Activated naive CD8-positive, alpha-beta T cell (primary cell): ENCODE results near the gene SIX2.
A peak's percentile ranks its signal among the peaks of the same experiment; 100 is the strongest.

Experiments used
- H3K27ac Mint-ChIP-seq: one replicate; pipeline ENCODE4 v1.8.0; 2021; ENCODE audit warnings: mixed read lengths
- H3K27me3 Mint-ChIP-seq: one replicate; pipeline ENCODE4 v1.8.0; 2021; ENCODE audit warnings: mixed read lengths
- H3K36me3 Mint-ChIP-seq: one replicate; pipeline ENCODE4 v1.8.0; 2021; ENCODE audit warnings: mixed read lengths
- H3K4me1 Mint-ChIP-seq: one replicate; pipeline ENCODE4 v1.8.0; 2021; ENCODE audit warnings: low read depth, mixed read lengths
- H3K4me3 Mint-ChIP-seq: one replicate; pipeline ENCODE4 v1.8.0; 2021; ENCODE audit warnings: mild to moderate bottlenecking, mixed read lengths
- H3K9me3 Mint-ChIP-seq: one replicate; pipeline ENCODE4 v1.8.0; 2021; ENCODE audit warnings: low read depth, mixed read lengths

The SIX2 gene

GRCh38 chr2:45030553-45030952 is 21.3 kb upstream of the SIX2 start:
- H3K4me1 Mint-ChIP-seq: no peaks in the 10 kb centered on the region
- H3K9me3 Mint-ChIP-seq: no peaks in the 10 kb centered on the region
- H3K27me3 Mint-ChIP-seq: peaks cover 8% of the 10 kb centered on the region
- H3K27ac Mint-ChIP-seq: no peak overlapping the region
- no peaks in the 10 kb centered on the region for H3K36me3 Mint-ChIP-seq
- H3K4me3 Mint-ChIP-seq: no peak overlapping the region

DNA sequence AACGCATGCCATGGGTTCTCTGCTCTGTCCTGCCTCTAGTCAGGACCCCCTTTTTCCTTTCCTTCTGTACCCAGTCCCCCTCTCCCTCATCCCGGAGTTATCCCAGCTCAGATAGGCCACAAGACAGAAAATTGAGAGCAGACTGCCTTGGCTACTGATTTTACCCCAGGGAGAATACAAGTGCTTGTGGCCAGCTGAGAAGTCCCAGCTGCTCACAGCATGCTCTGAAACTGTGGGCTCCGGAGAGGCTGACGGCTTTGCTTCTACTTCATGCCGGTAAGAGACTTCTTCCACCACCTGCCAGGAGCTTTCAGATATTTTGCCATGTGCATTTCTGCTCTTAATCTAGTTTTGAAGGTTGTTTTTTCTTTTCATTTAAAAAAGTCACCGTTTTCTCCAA is 20.0 kb upstream of the SIX2 start:
- Mint-ChIP-seq H3K27me3 (peaks cover 12% of the 10 kb centered on the region), H3K36me3 (no peaks in the 10 kb centered on the region), H3K9me3 (no peaks in the 10 kb centered on the region)

GRCh38 chr2:45028276-45028675 is 19.0 kb upstream of the SIX2 start:
- Mint-ChIP-seq H3K9me3 (no peaks in the 10 kb centered on the region), H3K27ac (no peak overlapping the region), H3K4me1 (no peaks in the 10 kb centered on the region), H3K36me3 (no peaks in the 10 kb centered on the region), H3K4me3 (no peak overlapping the region), H3K27me3 (peaks cover 12% of the 10 kb centered on the region)

More for the DNA sequence above, 20.0 kb upstream of the SIX2 start:
- Mint-ChIP-seq H3K4me3 (no peak overlapping the region), H3K4me1 (no peaks in the 10 kb centered on the region), H3K27ac (no peak overlapping the region)

DNA sequence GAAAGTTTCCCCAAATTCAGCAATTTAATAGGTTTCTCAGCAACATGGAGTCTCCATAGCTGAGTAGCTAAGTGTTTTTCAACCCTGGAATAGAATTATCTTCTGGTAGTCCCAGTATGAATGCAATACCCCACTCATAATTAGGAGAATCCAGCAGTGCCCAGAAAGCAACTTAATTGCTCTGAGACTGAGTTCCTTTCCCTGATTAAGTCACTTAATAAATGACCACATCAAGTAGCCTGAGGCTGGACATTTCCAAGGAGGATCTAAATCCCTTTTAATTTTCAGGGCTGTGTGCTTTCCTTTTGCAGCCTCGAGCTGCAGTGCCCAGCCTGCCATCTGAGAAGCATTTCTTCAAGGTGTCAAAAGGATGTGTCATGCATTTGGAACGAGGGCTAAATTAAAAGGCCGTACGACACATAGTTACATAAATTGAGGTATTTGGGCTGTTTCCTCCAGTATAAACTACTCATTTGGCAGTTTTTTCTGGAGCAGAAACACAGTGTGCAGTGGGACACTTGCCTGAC is 17.7 kb upstream of the SIX2 start:
- no peaks in the 10 kb centered on the region for H3K9me3 Mint-ChIP-seq
- H3K27me3 Mint-ChIP-seq: peaks cover 15% of the 10 kb centered on the region
- H3K4me1 Mint-ChIP-seq: no peaks in the 10 kb centered on the region
- no peak overlapping the region for H3K27ac Mint-ChIP-seq
- H3K4me3 Mint-ChIP-seq: no peak overlapping the region
- H3K36me3 Mint-ChIP-seq: no peaks in the 10 kb centered on the region

GRCh38 chr2:45024600-45025291 is 15.5 kb upstream of the SIX2 start:
- H3K9me3 Mint-ChIP-seq: no peaks in the 10 kb centered on the region
- no peak overlapping the region for H3K4me3 Mint-ChIP-seq
- peaks cover 14% of the 10 kb centered on the region for H3K27me3 Mint-ChIP-seq
- H3K27ac Mint-ChIP-seq: no peak overlapping the region
- no peaks in the 10 kb centered on the region for H3K36me3 Mint-ChIP-seq
- H3K4me1 Mint-ChIP-seq: no peaks in the 10 kb centered on the region

DNA sequence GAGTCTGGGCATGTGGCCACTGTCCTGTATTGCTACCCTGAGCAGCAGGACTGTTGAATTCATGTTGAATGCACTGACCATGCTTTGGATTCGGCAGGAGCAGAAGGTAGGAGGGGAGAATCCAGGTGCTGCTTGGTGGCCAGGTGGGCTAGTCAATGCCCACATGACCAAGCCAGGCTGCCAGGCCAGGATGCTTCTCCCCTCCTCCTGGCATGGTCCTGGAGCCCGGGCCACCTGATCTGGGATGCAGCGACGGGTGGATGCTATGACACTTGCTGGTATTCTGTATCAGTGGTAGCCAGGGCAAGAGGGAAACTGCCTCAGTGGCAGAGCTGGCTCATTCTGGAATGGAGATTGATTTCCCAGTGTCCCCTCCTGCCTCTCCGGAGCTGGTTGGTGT is 14.8 kb upstream of the SIX2 start:
- no peak overlapping the region for H3K27ac Mint-ChIP-seq
- H3K4me3 Mint-ChIP-seq: no peak overlapping the region
- H3K9me3 Mint-ChIP-seq: no peaks in the 10 kb centered on the region
- no peaks in the 10 kb centered on the region for H3K4me1 Mint-ChIP-seq
- H3K27me3 Mint-ChIP-seq: peaks cover 16% of the 10 kb centered on the region
- no peaks in the 10 kb centered on the region for H3K36me3 Mint-ChIP-seq

DNA sequence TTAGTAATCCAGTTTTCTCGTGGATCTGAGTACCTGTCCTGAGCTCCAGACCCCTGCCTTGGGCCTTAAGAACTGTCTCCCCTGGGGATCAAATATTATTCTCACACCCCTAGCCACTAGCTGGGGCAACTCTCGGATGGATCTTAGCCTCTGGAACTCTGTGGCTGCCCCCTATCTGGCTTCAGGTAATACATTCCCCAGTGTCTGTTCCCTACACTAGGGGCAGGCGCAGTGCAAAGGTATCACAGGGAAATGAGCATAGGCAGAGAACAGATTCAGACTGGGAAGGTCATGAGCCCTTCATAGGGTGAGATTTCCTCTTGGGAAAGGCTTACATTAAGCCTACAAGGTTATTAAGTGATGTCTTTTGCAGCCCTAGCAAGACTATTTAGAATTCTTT is 11.2 kb upstream of the SIX2 start:
- Mint-ChIP-seq H3K4me3 (no peak overlapping the region), H3K9me3 (no peaks in the 10 kb centered on the region), H3K27me3 (peaks cover 19% of the 10 kb centered on the region), H3K27ac (no peak overlapping the region), H3K4me1 (no peaks in the 10 kb centered on the region), H3K36me3 (no peaks in the 10 kb centered on the region)

- H3K4me3 Mint-ChIP-seq: no peak overlapping the region
- no peaks in the 10 kb centered on the region for H3K9me3 Mint-ChIP-seq
- no peaks in the 10 kb centered on the region for H3K36me3 Mint-ChIP-seq
- H3K27ac Mint-ChIP-seq: no peak overlapping the region
- H3K27me3 Mint-ChIP-seq: peaks cover 27% of the 10 kb centered on the region
- H3K4me1 Mint-ChIP-seq: peaks cover 6% of the 10 kb centered on the region
Observed at GRCh38 chr2:45018023-45018422, 8.8 kb upstream of the SIX2 start.

DNA sequence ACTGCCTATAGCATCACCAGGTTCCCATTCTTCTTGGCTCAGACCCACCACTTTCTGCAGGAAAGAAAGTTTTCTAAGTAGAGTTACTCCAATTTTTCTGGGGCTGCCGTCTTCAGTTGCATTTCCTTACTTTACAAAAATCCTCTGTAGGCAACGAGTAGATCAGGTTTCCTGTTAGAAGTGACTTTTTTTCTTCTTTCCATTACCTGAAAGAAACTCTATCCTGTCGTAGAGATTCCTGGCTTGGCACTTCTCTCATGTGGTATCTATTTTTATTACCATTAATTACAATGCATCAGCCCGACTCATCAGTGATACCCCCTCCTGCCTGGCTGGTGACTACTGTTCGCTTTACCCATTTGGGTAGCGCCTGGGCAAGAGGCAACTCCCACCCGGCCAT is 5.6 kb upstream of the SIX2 start:
- Mint-ChIP-seq H3K4me1 (peaks cover 18% of the 10 kb centered on the region), H3K9me3 (no peaks in the 10 kb centered on the region), H3K36me3 (no peaks in the 10 kb centered on the region), H3K27ac (no peak overlapping the region), H3K4me3 (peak overlapping the region; percentile 51), H3K27me3 (peaks cover 40% of the 10 kb centered on the region)

- no peaks in the 10 kb centered on the region for H3K9me3 Mint-ChIP-seq
- no peak overlapping the region for H3K27ac Mint-ChIP-seq
- no peaks in the 10 kb centered on the region for H3K36me3 Mint-ChIP-seq
- peaks cover 19% of the 10 kb centered on the region for H3K4me1 Mint-ChIP-seq
- H3K27me3 Mint-ChIP-seq: peaks cover 39% of the 10 kb centered on the region
- peak overlapping the region; percentile 51 for H3K4me3 Mint-ChIP-seq
Observed at GRCh38 chr2:45014016-45014702, 4.9 kb upstream of the SIX2 start.

DNA sequence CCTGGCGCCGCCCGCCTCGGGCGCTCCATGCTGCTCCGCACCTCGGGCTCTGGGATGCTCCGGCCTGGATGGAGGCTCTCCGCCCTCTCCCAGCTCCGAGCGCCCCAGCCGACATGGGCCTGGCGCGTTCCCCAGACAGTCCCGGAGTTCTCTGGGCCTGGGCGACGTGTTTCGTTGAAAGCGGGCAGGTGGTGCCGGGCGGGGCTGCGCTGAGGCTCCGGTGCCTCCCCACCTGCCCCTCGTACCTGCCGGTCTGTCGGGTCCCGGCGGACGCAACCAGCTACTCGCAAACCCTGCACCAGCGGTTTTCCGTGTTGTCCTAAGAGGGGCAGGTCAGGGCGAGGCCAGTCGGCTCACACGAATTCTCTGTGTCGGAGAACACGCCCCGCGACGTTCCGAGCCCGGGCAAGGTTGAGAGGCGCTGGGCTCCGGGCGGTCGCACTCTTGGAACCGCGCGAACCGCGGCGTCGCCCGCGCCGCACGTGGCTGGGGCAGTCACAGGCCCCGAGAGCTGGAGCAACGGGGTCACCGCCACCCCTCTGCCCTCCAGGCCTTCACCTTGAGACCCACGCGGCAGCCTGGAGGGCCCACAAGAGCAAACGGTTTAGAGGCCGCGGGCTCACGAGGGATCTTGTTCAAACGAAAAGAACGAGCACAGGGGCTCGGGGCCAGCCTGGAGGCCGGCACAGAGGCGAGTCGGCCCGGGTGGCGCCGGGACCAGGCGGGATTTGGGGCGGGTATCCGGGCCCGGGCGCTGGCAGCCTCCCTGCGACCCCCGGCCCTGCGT is 4.2 kb upstream of the SIX2 start:
- Mint-ChIP-seq H3K4me3 (no peak overlapping the region), H3K27ac (no peak overlapping the region), H3K9me3 (no peaks in the 10 kb centered on the region), H3K4me1 (peaks cover 22% of the 10 kb centered on the region), H3K36me3 (no peaks in the 10 kb centered on the region), H3K27me3 (peaks cover 39% of the 10 kb centered on the region)

DNA sequence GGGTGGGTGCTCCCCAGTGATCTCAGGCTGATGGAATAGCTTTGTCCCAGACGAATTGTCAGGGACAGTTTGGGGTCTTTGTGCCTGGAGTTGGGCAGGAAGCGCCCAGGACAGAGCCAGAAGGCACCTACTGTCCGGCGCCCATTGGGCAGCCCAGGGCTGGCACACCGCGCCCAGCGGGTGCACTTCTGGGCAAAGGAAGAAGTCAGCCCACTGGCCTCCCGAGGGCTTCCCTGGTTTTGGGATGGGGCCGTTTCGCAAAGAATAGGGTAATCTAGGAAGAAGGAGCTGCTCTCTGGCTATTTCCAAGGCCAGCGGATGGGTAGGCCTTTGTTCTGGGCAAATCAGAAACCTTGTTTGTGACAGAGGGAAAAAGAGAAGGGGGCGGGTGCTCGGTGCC is 3.5 kb upstream of the SIX2 start:
- H3K4me3 Mint-ChIP-seq: peak overlapping the region; percentile 42
- no peaks in the 10 kb centered on the region for H3K9me3 Mint-ChIP-seq
- H3K36me3 Mint-ChIP-seq: no peaks in the 10 kb centered on the region
- H3K4me1 Mint-ChIP-seq: peaks cover 26% of the 10 kb centered on the region
- no peak overlapping the region for H3K27ac Mint-ChIP-seq
- peaks cover 44% of the 10 kb centered on the region for H3K27me3 Mint-ChIP-seq

GRCh38 chr2:45011621-45012602 is 2.7 kb upstream of the SIX2 start:
- no peak overlapping the region for H3K4me3 Mint-ChIP-seq
- H3K9me3 Mint-ChIP-seq: no peaks in the 10 kb centered on the region
- H3K4me1 Mint-ChIP-seq: peaks cover 27% of the 10 kb centered on the region
- no peak overlapping the region for H3K27ac Mint-ChIP-seq
- no peaks in the 10 kb centered on the region for H3K36me3 Mint-ChIP-seq
- peaks cover 47% of the 10 kb centered on the region for H3K27me3 Mint-ChIP-seq

- peaks cover 29% of the 10 kb centered on the region for H3K4me1 Mint-ChIP-seq
- H3K9me3 Mint-ChIP-seq: no peaks in the 10 kb centered on the region
- peaks cover 50% of the 10 kb centered on the region for H3K27me3 Mint-ChIP-seq
- peak overlapping the region; percentile 30 for H3K4me3 Mint-ChIP-seq
- no peaks in the 10 kb centered on the region for H3K36me3 Mint-ChIP-seq
- no peak overlapping the region for H3K27ac Mint-ChIP-seq
Observed at GRCh38 chr2:45011121-45011520, 1.9 kb upstream of the SIX2 start.
